Measurements from ENCODE around the gene NOL12. TPM values are rescaled to one million over a fixed set of nuclear protein-coding genes. Genes with fewer than 3 reads are reported as not detected.

Gene NOL12
- total RNA-seq, 1 donor from 2014 or later: 12.1 TPM

- no peak overlapping the region for H3K4me3 Mint-ChIP-seq (ENCODE audit: unreplicated experiment)
- H3K36me3 Mint-ChIP-seq (ENCODE audit: low read depth): no peaks in the 10 kb centered on the region
- H3K4me1 Mint-ChIP-seq (ENCODE audit: low read depth): no peaks in the 10 kb centered on the region
- no peak for DNase-seq (ENCODE audit: low spot score)
- no peak for TF ChIP-seq CTCF (IDR thresholded peaks at IDR 0.05)
- no peaks in the 10 kb centered on the region for H3K9me3 Mint-ChIP-seq (ENCODE audit: low read depth)
- H3K27me3 Mint-ChIP-seq (ENCODE audit: low read depth): no peaks in the 10 kb centered on the region
- no peak overlapping the region for H3K27ac Mint-ChIP-seq (ENCODE audit: unreplicated experiment)
Observed at GRCh38 chr22:37732699-37733607, 46.8 kb downstream of the NOL12 start.

GRCh38 chr22:37733625-37734401 is 47.7 kb downstream of the NOL12 start:
- Mint-ChIP-seq H3K4me1 (ENCODE audit: low read depth) (no peaks in the 10 kb centered on the region), H3K36me3 (ENCODE audit: low read depth) (no peaks in the 10 kb centered on the region), H3K27me3 (ENCODE audit: low read depth) (no peaks in the 10 kb centered on the region), H3K4me3 (ENCODE audit: unreplicated experiment) (no peak overlapping the region), H3K27ac (ENCODE audit: unreplicated experiment) (no peak overlapping the region), H3K9me3 (ENCODE audit: low read depth) (peaks cover 3% of the 10 kb centered on the region)
- no peak for TF ChIP-seq CTCF (IDR thresholded peaks at IDR 0.05)
- DNase-seq (ENCODE audit: low spot score): no peak

- Mint-ChIP-seq H3K4me1 (ENCODE audit: low read depth) (no peaks in the 10 kb centered on the region), H3K9me3 (ENCODE audit: low read depth) (peaks cover 3% of the 10 kb centered on the region), H3K4me3 (ENCODE audit: unreplicated experiment) (no peak overlapping the region), H3K36me3 (ENCODE audit: low read depth) (no peaks in the 10 kb centered on the region), H3K27ac (ENCODE audit: unreplicated experiment) (no peak overlapping the region), H3K27me3 (ENCODE audit: low read depth) (no peaks in the 10 kb centered on the region)
- no peak for DNase-seq (ENCODE audit: low spot score)
- no peak for TF ChIP-seq CTCF (IDR thresholded peaks at IDR 0.05)
Observed at GRCh38 chr22:37734402-37734700, 48.2 kb downstream of the NOL12 start.

DNA sequence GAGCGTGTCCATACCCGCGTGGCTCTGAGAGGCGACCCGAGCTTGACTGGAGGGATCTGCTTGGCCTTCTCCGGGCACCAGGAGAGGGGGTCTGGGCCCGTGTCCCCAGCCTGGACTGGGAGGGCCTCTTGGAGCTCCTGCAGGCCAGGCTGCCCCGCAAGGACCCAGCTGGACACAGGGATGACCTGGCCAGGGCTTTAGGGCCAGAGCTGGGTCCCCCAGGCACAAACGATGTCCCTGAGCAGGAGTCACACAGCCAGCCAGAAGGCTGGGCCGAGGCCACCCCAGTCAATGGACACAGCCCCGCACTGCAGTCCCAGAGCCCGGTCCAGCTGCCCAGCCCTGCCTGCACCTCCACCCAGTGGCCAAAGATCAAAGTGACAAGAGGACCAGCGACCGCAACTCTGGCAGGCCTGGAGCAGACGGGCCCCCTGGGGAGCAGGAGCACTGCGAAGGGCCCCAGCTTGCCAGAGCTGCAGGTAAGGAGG is 48.9 kb downstream of the NOL12 start:
- Mint-ChIP-seq H3K4me3 (ENCODE audit: unreplicated experiment) (no peak overlapping the region), H3K9me3 (ENCODE audit: low read depth) (peaks cover 3% of the 10 kb centered on the region), H3K4me1 (ENCODE audit: low read depth) (no peaks in the 10 kb centered on the region), H3K36me3 (ENCODE audit: low read depth) (no peaks in the 10 kb centered on the region), H3K27ac (ENCODE audit: unreplicated experiment) (no peak overlapping the region), H3K27me3 (ENCODE audit: low read depth) (no peaks in the 10 kb centered on the region)
- peak; percentile 72 for TF ChIP-seq CTCF (IDR thresholded peaks at IDR 0.05)
- DNase-seq (ENCODE audit: low spot score): no peak

DNA sequence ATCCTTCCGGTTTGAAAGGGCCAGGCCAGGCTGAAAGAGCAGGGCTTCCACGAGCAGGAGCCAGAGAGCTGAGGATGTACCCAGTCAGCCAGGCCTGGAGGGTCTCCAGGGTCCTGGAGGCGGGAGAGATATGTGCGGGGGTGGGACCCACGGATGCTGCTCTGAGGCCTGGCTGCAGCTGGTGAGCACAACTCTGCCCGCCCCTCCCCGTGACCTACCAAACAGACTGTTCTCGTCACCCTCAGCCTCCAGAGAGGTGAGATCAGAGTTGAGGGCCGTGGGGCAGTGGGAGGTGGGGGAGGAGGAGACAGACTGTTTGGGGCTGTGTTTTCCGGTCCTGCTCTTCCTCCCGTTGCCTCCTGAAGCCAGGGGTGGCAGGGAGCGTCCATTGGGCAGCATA is 52.9 kb downstream of the NOL12 start:
- Mint-ChIP-seq H3K27me3 (ENCODE audit: low read depth) (no peaks in the 10 kb centered on the region), H3K36me3 (ENCODE audit: low read depth) (no peaks in the 10 kb centered on the region), H3K9me3 (ENCODE audit: low read depth) (peaks cover 3% of the 10 kb centered on the region), H3K4me1 (ENCODE audit: low read depth) (peaks cover 22% of the 10 kb centered on the region), H3K4me3 (ENCODE audit: unreplicated experiment) (no peak overlapping the region), H3K27ac (ENCODE audit: unreplicated experiment) (no peak overlapping the region)
- DNase-seq (ENCODE audit: low spot score): no peak
- TF ChIP-seq CTCF (IDR thresholded peaks at IDR 0.05): no peak
